Hindlimb muscle (tissue), 1 donor: ENCODE measurements around the gene OASL. TPM values are rescaled to one million over a fixed set of nuclear protein-coding genes. Genes with fewer than 3 reads are reported as not detected.
A peak's percentile ranks its signal among the peaks of the same experiment; 100 is the strongest.
"Not testable (repeated sequence)": the region's sequence is repeated elsewhere in the genome, so short reads cannot be mapped to it uniquely, and the experiment has no call there.

Experiments used
- DNase-seq: peaks from one replicate; pipeline ENCODE4 v3.0.0-alpha.2; 2013
- polyA plus RNA-seq: library from polyadenylated mRNA; unstranded; fragments of 120-200 nt; gene quantifications from one replicate; pipeline ENCODE4 v1.2.1, GENCODE V29; 2013; ENCODE audit not compliant: insufficient read length

Gene OASL
- polyA plus RNA-seq, result 0.09 TPM

GRCh38 chr12:121038861-121039668 is at the start of gene OASL:
Gene OASL, minus strand, starts transcription at chr12:121039246. Its CDS starts 275 bp downstream, at chr12:121038971.
- DNase-seq, result no peak

GRCh38 chr12:121088195-121088585 is 49.1 kb upstream of the OASL start:
- no peak for DNase-seq

- no peak for DNase-seq
Observed at GRCh38 chr12:121087467-121088194, 48.6 kb upstream of the OASL start.

- DNase-seq, result no peak
Observed at GRCh38 chr12:121086781-121087295, 47.8 kb upstream of the OASL start.

- DNase-seq, result no peak
Observed at GRCh38 chr12:121085506-121086353, 46.7 kb upstream of the OASL start.

- DNase-seq, result no peak
Observed at GRCh38 chr12:121085069-121085468, 46.0 kb upstream of the OASL start.

- no peak for DNase-seq
Observed at GRCh38 chr12:121084229-121084628, 45.2 kb upstream of the OASL start.

- no peak for DNase-seq
Observed at GRCh38 chr12:121080909-121081308, 41.9 kb upstream of the OASL start.

- DNase-seq, result no peak
Observed at GRCh38 chr12:121079736-121080272, 40.8 kb upstream of the OASL start.

GRCh38 chr12:121077440-121077839 is 38.4 kb upstream of the OASL start:
- DNase-seq, result not testable (repeated sequence)

- not testable (repeated sequence) for DNase-seq
Observed at GRCh38 chr12:121075911-121076310, 36.9 kb upstream of the OASL start.

- no peak for DNase-seq
Observed at GRCh38 chr12:121072147-121072546, 33.1 kb upstream of the OASL start.

GRCh38 chr12:121069206-121069605 is 30.2 kb upstream of the OASL start:
- DNase-seq, result no peak

GRCh38 chr12:121065345-121065744 is 26.3 kb upstream of the OASL start:
- no peak for DNase-seq

- DNase-seq, result not testable (repeated sequence)
Observed at GRCh38 chr12:121064586-121064985, 25.5 kb upstream of the OASL start.

GRCh38 chr12:121064116-121064515 is 25.1 kb upstream of the OASL start:
- no peak for DNase-seq

GRCh38 chr12:121062391-121063045 is 23.5 kb upstream of the OASL start:
- DNase-seq, result no peak

GRCh38 chr12:121061831-121062230 is 22.8 kb upstream of the OASL start:
- DNase-seq, result no peak

- DNase-seq, result peak; percentile 49
Observed at GRCh38 chr12:121060149-121061001, 21.3 kb upstream of the OASL start.

- DNase-seq, result no peak
Observed at GRCh38 chr12:121059031-121059898, 20.2 kb upstream of the OASL start.
